ENCODE results near the gene CORIN. TPM values are rescaled to one million over a fixed set of nuclear protein-coding genes. Genes with fewer than 3 reads are reported as not detected.
"Not testable (repeated sequence)": the region's sequence is repeated elsewhere in the genome, so short reads cannot be mapped to it uniquely, and the experiment has no call there.

CORIN gene
- polyA plus RNA-seq, 3 donors: 0.01 TPM; not detected in 2

DNA sequence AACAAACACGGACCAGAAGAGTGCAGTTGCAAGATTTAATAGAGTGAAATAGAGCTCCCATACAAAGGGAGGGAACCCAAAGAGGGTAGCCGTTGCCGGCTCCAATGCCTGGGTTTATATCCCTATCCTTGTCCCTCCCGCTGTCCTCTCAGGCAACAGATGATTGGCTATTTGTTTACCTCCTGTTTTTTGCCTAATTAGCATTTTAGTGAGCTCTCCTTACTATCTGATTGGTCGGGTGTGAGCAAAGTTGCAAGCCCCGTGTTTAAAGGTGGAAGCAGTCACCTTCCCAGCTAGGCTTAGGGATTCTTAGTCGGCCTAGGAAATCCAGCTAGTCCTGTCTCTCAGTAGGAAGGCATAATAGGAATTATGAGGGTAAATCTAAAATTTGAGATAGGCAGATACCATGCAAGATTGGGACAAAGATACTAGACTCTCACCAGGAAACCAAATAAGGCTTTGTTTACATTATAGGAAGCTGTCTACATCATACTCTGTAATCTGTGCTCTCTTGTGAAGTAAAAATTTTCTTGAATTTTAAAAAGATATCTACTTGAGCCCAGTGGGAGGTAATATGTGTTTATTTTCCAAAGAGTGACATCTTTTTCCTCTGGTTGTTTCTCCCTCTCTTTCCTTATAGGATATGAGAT, 286.8 kb downstream of the CORIN start:
- no peaks in the 10 kb centered on the region for H3K4me1 Mint-ChIP-seq
- peaks cover 0 to 2% (median 0%) of the 10 kb centered on the region in 3 donors for H3K27me3 Mint-ChIP-seq (ENCODE audit: low read depth in 3 of 3)
- intact Hi-C loops (cut with micrococcal nuclease): no loop called here
- H3K36me3 ChIP-seq (replicated peaks in 1 of 2; ENCODE audit: control insufficient read depth in 1 of 2, insufficient read depth in 2 of 2, low read length in 2 of 2): peaks cover 55 to 99% of the 10 kb centered on the region in 2 donors
- no peak overlapping the region for H3K4me2 ChIP-seq (replicated peaks; ENCODE audit: extremely low read depth, low read length, poor library complexity, severe bottlenecking)
- no peak overlapping the region for H3K27ac Mint-ChIP-seq
- H3K27ac ChIP-seq (ENCODE audit: low read depth in 1 of 2, low read length in 2 of 2): no peak overlapping the region
- WGBS (ENCODE audit: insufficient coverage): 100% methylated on average over 1 of the region's 7 CpGs
- no peaks in the 10 kb centered on the region for H3K79me2 ChIP-seq (ENCODE audit: insufficient read depth, low read length)
- H3K4me1 ChIP-seq (ENCODE audit: control insufficient read depth in 1 of 2, insufficient read depth in 2 of 2, low read length in 2 of 2): no peaks in the 10 kb centered on the region
- H3K36me3 Mint-ChIP-seq: peaks cover 70 to 83% of the 10 kb centered on the region in 2 donors
- DNase-seq: no peak
- no peak overlapping the region for H3K9ac ChIP-seq (ENCODE audit: insufficient read depth, low read length, poor library complexity, severe bottlenecking)
- no peaks in the 10 kb centered on the region for H3K9me3 ChIP-seq (replicated peaks in 1 of 2; ENCODE audit: control insufficient read depth in 1 of 2, insufficient read depth in 1 of 2, low read length in 2 of 2)
- H3K9me3 Mint-ChIP-seq: peaks cover 0 to 4% (median 0%) of the 10 kb centered on the region in 7 donors
- no peak overlapping the region for H2AFZ ChIP-seq (ENCODE audit: insufficient read depth, low read depth, low read length, poor library complexity, severe bottlenecking)
- TF ChIP-seq CTCF (IDR thresholded peaks at IDR 0.05): no peak
- no peaks in the 10 kb centered on the region for H3K27me3 ChIP-seq (ENCODE audit: control insufficient read depth in 2 of 2, insufficient read depth in 2 of 2, low read length in 2 of 2)
- H3K4me3 Mint-ChIP-seq: no peak overlapping the region
- no peak overlapping the region for H3K4me3 ChIP-seq (replicated peaks in 1 of 3; ENCODE audit: low read depth in 2 of 3, low read length in 3 of 3)
- no peaks in the 10 kb centered on the region for H4K20me1 ChIP-seq (ENCODE audit: insufficient read depth, low read length)

DNA sequence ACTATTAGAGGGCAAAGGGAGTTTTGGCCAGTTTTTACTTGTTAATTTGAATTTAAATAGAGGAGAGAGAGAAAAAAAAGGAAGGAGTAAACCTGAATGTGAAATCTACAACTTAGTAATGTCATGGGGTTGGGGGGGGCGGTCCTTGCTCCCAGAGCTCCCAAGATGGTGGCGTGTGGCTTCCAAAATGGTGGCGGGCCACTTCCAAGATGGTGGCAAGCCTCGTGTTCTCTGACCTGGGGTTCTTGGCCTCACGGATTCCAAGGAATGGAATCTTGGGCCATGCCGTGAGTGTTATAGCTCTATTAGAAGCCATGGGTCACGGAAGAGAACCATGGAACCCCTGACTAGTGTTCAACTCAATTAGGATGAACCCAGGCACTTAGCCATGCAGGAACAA, 287.5 kb downstream of the CORIN start:
- H4K20me1 ChIP-seq (ENCODE audit: insufficient read depth, low read length); DNase-seq; H3K9me3 ChIP-seq (replicated peaks in 1 of 2; ENCODE audit: control insufficient read depth in 1 of 2, insufficient read depth in 1 of 2, low read length in 2 of 2); H3K27ac ChIP-seq (ENCODE audit: low read depth in 1 of 2, low read length in 2 of 2); H3K9me3 Mint-ChIP-seq; H3K4me2 ChIP-seq (replicated peaks; ENCODE audit: extremely low read depth, low read length, poor library complexity, severe bottlenecking); H3K27me3 Mint-ChIP-seq (ENCODE audit: low read depth in 3 of 3); H2AFZ ChIP-seq (ENCODE audit: insufficient read depth, low read depth, low read length, poor library complexity, severe bottlenecking); H3K4me1 ChIP-seq (ENCODE audit: control insufficient read depth in 1 of 2, insufficient read depth in 2 of 2, low read length in 2 of 2); intact Hi-C loops (cut with micrococcal nuclease); H3K79me2 ChIP-seq (ENCODE audit: insufficient read depth, low read length); H3K4me3 ChIP-seq (replicated peaks in 1 of 3; ENCODE audit: low read depth in 2 of 3, low read length in 3 of 3); H3K4me1 Mint-ChIP-seq; H3K27ac Mint-ChIP-seq; H3K27me3 ChIP-seq (ENCODE audit: control insufficient read depth in 2 of 2, insufficient read depth in 2 of 2, low read length in 2 of 2); H3K4me3 Mint-ChIP-seq; H3K9ac ChIP-seq (ENCODE audit: insufficient read depth, low read length, poor library complexity, severe bottlenecking): not testable (repeated sequence)
- peaks cover 71 to 81% of the 10 kb centered on the region in 2 donors for H3K36me3 Mint-ChIP-seq
- WGBS (ENCODE audit: insufficient coverage): 100% methylated on average over 7 of the region's 7 CpGs
- peaks cover 61 to 98% of the 10 kb centered on the region in 2 donors for H3K36me3 ChIP-seq (replicated peaks in 1 of 2; ENCODE audit: control insufficient read depth in 1 of 2, insufficient read depth in 2 of 2, low read length in 2 of 2)

Small RNA genes lying within 50 kb of the gene (small RNA-seq; reads per million reads assigned to genes)
- not detected for gene MIR8053 (ENCODE audit: insufficient read length, low read depth)

Other genes starting within 250 kb of the CORIN start
- 10 to 100 TPM in 2 of 3 donors, 1 to 10 TPM in 1; 3.6 to 26.2 (median 10.6) TPM for gene NFXL1, start 76.5 kb upstream of the CORIN start, polyA plus RNA-seq
- gene CNGA1, start 178.6 kb upstream of the CORIN start, polyA plus RNA-seq: not detected
- under 1 TPM in 2 of 3 donors, not detected in 1; 0.13 to 0.22 TPM for gene NIPAL1, start 178.7 kb upstream of the CORIN start, polyA plus RNA-seq